GM19468 (cell line): ENCODE results near the gene MAG.

ENCODE experiments used
- ATAC-seq: cut with Tn5 transposase; IDR thresholded peaks from one replicate; pipeline ENCODE4 v1.9.1; 2021; ENCODE audit warnings: mild to moderate bottlenecking, moderate library complexity, moderate number of reproducible peaks; ENCODE audit not compliant: unreplicated experiment; ENCODE audit errors: extremely low read depth

Gene MAG, protein sequence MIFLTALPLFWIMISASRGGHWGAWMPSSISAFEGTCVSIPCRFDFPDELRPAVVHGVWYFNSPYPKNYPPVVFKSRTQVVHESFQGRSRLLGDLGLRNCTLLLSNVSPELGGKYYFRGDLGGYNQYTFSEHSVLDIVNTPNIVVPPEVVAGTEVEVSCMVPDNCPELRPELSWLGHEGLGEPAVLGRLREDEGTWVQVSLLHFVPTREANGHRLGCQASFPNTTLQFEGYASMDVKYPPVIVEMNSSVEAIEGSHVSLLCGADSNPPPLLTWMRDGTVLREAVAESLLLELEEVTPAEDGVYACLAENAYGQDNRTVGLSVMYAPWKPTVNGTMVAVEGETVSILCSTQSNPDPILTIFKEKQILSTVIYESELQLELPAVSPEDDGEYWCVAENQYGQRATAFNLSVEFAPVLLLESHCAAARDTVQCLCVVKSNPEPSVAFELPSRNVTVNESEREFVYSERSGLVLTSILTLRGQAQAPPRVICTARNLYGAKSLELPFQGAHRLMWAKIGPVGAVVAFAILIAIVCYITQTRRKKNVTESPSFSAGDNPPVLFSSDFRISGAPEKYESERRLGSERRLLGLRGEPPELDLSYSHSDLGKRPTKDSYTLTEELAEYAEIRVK

DNA sequence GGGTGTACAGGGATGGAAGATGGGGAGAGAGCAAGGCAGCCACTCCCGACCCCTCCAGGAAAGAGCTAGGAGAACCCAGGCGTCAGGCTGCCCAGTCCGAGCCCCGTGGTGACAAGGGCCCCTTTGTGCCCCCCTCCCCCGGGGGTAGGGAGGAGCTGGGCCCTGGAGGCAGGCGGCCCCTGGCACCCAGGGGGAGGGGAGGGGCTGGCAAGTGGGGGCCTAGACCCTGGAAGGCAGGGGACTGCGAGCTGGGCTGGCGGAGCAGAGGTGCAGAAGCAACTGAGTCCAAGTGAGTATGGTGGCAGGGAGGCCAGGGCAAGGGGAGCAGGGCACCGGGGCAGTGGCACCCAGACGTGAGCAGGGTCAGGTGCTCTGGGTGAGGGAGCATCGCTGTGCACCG, at the start of gene MAG:
Gene MAG (plus strand): TSS at position 246 of the 400 bp plus-strand sequence. CDS start 3,248 bp downstream, outside the sequence.
- no peak for ATAC-seq

DNA sequence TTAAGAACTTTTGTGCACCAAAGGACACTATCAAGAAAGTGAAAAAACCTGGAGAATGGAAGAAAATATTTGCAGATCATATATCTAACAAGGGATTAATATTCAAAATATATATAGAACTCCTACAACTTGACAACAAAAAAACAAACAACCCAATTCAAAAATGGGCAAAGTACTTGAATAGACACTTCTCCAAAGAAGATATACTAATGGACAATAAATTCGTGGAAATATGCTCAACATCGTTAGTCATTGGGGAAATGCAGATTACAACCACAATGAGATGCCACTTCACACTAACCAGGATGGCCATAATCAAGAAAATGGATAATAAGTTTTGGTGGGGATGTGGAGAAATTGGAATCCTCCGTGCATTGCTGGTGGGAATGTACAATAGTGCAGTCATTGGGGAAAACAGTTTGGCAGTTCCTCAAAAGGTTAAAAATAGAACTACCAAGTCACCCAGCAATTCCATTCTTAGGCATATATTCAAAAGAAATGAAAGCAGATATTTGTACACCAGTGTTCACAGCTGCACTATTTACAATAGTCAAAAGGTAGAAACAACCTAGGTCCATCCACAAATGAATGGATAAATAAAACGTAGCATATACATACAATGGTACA, 45.4 kb upstream of the MAG start:
- ATAC-seq = no peak

DNA sequence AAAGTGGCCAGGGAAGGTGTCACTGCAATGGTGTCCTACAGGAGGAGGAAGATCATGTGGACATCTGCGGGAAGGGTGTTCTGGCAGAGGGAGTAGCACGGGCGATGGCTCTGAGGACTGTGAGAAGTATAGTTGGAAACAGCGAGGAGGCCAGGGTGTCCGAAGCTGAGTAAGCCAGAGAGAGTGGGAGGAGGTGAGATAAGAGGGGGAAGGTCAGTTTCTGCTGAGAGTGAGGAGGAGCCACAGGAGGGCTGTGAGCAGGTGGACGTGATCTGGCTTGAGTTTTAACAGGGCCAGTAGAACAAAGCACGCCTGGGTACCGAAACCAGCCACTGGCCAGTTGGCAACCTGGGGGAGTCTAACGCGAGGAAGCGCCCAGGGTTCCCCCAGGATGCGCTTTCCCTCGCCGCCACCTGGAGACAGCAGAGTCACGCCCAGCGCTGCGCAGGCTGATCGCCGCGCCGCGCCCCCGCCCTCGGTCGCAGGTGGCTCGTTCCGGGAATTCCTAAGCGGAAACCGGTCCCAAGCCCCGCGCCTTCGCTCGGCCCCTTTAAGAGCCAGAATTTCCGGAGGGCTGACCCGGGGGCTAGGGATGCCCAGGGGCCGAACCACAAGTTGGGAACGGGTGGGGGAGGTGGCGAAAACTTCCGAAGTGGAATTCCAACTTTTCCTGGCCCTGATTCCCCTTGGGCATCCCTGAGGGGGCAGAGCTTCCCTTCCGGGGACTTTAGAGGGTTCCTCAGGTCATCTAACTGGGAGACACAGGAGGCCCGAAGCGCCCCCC, 44.2 kb upstream of the MAG start:
- ATAC-seq = no peak

DNA sequence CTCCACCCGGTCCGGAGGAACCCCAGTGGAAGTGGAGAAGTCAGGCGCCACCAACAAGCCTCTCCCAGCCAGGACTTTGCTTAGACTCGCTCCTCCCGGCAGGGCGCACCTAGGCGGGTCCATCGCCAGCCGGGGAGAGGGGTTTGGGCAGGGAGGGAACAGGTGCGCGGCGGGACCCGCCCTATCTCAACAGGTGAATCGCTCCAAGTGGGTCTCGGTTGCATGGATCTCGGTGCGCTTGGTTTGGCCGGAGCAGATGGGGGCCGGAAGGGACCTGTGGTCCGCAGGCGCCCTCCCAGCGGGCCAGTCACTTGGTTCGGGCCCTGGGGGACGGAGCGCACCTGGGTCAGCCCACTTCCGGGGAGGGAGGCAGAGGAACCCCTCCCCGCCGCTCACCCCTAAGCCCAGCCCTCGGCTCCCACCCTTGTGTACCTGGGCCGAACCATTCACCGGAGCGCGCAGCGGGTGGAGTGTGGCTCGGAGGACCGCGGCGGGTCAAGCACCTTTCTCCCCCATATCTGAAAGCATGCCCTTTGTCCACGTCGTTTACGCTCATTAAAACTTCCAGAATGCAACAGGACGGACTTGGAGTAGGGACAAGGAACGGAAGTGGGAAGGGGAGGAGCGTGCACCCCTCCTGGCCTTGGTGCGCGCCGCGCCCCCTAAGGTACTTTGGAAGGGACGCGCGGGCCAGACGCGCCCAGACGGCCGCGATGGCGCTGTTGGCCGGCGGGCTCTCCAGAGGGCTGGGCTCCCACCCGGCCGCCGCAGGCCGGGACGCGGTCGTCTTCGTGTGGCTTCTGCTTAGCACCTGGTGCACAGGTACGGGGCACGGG, 43.4 kb upstream of the MAG start, which contains the start of gene LSR:
Gene LSR (plus strand): TSS at position 693 of the 836 bp plus-strand sequence. CDS start 21 bp downstream, at position 714.
- ATAC-seq = peak; percentile 45

DNA sequence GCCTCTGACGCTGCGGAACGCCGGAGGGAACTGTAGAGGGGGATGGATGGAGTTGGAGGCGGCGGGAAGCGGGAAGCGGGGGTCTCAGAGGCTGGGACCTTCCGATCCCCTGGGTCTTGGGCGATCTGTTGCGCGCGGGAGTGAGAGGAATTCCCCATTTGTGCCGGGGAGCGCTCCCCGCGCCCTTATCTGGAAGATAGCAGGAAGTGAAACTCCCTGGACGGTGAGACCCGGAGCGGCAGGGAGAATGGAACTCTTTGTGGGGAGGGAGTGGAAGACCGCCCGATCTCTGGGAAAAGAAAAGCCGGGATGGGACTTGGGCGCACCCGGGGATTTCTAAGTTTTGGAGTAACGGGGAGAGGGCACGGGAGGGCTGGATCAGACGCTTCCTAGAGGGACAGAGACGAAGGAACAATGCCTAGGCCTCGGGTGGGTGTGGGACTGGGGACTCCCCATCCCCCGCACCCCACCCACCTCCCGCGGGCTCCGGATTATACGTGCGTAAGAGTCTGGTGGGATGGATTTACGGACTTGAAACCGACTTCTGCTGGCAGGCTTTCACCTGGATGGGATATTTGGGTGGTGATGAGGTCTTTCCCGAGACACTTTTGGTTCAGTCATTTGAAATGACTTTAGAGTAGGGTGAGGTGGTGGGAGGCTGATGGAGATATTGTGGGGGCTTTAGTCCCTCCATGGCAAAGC, 42.7 kb upstream of the MAG start:
- no peak for ATAC-seq

DNA sequence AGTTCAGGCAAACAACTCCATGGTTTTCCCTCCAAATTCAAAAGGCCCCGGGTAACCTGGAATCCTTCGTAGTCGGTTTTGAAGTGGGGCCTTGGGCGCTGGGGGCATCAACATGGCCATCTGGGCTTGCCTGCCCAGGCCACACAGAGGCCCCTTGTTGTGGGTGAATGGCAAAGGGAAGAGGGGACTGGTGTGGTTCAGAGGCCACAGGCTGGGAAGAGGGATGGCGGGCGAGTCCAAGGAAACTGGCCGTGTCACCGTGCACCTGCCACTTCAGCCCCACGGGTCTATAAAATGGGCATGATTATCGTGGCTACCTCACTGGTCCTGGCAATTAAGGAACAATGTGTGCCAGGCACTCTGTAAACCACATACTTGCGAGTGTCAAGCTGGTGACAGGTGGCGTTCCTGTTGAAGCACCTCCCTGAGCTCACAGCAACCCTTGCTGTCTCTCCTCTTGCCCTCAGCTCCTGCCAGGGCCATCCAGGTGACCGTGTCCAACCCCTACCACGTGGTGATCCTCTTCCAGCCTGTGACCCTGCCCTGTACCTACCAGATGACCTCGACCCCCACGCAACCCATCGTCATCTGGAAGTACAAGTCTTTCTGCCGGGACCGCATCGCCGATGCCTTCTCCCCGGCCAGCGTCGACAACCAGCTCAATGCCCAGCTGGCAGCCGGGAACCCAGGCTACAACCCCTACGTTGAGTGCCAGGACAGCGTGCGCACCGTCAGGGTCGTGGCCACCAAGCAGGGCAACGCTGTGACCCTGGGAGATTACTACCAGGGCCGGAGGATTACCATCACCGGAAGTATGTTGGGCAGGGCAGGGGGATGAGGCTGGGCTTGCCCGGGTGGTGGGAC, 41.9 kb upstream of the MAG start:
- no peak for ATAC-seq

DNA sequence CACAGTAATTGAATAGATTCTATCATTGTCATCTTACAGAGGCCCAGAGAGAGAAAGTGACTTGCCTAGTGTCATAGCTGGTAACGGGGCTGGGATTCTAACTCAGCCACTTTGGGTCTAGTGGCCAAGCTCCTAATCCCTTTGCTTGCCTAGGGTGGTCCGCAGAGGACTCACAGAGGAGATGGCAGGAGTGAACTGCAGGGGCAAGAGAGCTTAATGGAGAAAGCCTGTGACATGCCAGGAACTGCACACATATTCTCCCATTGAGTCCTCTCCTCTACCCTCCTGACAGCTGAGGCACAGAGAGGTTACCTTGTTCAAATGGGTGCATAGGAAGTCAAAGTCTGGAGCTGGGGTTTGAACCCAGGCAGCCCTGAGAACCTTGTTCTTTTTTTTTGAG, 40.5 kb upstream of the MAG start:
- no peak for ATAC-seq

DNA sequence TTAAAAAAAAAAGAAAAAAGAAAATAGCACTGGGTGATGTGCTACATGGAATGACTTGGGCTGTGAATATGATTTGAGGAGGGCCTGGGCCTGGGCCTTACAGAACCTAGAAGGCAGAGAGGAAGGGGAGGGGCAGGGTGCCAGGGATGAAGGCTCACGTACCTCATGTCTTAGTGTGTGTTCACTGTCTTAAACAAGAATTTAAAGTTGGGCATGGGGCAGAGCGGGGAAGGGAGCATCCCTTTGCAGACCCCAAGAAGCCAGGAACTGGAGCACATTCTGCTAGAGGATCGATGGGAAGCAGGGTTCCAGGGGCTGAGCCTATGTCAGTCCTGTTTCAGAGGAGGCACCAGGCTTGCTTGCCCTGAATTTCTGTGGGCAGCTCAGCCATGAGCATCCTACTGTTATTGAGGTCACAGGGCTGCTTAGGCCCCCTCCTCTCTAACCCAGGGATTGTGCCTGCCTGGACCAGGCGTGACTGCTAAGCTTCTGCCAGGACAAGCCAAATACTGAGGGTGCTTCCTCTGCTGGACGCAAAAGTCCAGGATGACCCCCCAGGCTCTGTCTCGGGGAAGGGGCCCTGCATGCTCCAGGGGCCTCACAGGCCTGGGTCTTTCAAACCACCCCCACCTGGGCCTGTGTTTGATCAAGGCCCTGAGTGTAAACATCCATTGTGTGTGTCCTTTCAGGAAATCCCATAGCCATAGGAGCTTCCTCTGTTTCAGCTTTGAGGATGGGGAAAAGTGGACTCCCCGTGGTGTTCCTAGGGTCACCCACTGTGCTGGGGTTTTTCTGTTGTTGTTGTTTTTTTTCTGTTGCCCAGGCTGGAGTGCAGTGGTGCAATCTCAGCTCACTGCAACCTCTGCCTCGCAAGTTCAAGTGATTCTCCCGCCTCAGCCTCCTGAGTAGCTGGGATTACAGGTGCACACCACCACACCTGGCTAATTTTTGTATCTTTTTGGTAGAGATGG, 38.4 kb upstream of the MAG start:
- ATAC-seq = no peak

DNA sequence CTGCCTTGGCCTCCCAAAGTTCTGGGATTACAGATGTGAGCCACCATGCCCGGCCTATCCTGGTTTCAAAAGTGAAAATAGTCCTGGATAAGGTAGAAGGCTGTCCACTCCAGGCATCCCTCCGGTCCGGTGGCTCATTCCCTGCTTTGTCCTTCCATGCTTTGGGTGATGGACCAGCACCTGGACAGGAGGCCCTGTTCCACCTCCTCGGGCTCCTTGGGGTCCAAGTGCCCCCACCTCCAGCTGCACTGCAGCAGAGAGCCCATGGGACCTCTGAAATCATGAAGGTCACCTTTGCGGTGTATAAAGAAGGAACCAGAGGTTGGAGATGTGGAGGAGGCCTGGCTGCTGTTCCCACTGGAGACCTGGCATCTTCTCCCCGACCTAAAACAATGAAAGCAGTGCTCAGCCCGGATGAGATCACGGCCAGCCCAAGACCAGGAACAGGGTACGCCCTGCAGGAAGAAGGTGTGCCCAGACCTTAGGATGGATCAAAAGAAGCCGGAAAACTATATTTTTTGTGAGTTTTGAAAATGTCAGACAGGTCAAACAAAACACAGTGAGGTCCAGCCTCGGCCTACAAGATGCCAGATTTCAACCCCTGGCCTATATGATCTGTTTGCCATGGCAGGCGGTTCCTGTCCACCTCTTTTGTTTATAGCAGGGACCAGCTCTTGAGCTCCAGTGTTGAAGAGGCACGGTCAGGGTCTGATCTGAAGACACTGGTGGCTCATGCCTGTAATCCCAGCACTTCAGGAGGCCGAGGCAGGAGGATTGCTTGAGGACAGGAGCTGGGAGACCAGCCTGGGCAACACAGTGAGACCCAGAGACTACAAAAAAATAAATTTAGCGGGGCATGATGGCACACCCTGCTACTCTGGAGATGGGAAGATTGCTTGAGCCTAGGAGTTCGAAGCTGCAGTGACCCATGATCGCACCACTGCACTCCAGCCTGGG, 37.3 kb upstream of the MAG start:
- ATAC-seq = no peak

DNA sequence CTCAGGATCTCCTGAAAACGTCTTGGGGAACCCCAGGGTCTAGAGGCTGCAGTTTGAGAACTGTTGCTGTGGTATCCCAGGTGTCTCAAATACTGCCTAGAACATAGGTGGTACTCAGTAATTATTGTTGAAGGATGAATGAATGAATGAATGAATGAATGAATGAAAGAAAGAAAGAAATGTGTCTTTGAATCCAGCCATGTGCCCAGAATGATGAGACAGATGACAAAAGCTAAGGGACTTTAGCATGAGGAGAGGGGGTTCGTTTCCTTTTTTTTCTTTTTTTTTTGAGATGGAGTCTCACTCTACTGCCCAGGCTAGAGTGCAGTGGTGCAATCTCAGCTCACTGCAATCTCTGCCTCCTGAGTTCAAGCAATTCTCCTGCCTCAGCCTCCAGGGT, 35.4 kb upstream of the MAG start:
- ATAC-seq = no peak

DNA sequence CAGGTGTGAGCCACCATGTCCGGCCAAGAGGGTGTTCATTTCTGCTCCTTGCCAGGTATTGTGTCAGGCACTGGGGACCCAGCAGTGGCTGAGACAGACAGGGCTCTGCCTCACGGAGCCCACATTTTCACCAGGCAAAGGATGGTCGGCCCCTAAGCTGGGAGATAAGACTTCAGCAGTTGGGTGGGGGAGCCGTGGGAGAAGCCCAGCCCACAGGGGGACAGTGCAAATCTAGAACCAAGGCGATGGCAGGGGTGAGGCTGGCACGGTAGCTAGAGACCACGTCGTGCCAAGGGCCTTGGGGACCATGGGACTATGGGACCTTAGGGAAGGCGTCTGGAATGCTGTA, 34.9 kb upstream of the MAG start:
- ATAC-seq = no peak

DNA sequence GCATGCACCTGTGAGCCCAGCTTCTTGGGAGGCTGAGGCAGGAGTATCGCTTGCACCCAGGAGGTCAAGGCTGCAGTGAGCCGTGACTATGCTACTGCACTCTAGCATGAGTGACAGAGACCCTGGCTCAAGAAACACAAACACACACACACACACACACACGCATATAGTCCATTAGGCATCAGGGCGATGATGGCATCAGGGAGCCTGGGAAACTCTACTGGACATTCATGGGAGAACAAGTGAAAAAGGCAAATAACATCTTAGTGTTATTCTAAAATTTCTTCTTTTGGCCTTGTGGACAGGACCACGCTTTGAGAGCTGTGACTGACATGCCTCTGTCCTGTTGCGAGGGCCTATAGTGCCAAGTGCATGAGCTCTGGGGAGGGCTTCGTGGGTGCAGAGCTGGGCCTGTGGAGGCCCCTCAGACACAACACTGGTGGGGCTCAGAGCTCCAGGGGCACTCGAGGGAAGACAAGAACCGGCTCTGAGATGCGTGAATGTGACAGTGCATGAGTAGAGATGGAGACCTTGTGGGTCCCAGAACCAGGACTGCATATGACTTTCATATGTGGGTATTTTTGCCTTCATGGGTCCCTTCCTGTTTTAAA, 31.2 kb upstream of the MAG start:
- ATAC-seq = no peak

DNA sequence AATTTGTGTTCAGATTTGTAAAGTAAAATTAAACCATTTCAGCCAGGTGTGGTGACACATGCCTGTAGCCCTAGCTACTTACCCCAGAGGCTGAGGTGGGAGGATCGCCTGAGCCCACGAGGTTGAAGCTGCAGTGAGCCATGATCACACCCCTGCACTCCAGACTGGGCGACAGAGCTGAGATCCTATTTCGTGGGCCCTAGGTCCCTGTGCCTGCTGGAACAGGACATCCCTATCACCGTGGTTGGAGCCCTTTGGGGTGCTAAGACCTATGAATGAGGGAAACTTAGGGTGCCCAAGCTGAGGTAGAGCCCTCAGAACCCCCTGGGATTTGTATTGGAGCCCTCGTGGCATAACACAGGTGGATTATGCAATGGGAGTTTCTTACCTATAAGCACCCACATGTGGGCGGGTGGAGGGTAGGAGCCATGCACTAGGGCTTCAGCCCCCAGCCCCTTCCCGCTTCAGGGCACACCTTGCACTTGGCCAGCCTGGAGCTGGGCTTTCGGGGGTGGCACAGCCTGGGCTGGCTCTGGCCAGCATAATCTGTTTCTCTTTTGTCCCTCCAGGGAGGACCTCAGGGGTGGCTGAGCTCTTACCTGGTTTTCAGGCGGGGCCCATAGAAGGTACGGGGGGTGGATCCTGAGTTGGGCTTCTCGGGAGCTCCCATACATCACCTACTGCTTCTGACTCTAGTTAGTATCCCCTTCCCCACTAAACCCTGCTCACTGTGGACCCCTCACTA, 30.4 kb upstream of the MAG start:
- no peak for ATAC-seq

DNA sequence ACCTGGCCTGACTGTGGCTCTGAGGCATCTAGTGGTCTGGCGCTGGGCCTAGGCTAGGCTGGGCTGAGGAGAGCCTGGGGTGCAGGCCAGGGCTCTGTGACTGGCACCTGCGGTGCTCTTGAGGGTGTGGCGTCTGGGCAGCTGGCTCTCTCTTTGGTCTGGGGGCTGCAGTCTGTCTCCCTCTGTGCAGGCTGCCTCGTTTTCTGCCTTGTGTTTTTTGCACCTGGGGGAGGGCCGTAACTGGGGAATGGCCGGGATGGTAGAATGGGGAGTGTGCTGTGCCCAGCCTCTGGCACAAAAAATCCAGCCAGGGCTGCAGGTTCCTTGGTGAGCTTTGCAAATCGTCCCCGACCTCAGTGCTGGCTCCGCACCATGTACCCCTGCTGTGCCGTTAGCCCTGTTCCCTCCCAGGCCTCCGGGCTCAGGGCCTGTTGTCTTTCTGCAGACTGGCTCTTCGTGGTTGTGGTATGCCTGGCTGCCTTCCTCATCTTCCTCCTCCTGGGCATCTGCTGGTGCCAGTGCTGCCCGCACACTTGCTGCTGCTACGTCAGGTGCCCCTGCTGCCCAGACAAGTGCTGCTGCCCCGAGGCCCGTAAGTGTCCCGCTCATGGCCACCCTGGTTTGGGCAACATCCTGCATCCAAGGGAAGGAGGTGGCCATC, 29.7 kb upstream of the MAG start:
- ATAC-seq = no peak
